GM23248 (cell line): ENCODE data around the gene LAIR2.

ENCODE experiments used
- EZH2 ChIP-seq: fragments of 200-600 bp; sonication (generic); IDR thresholded peaks from 2 replicates; pipeline ENCODE4 v1.6.1; 2018; ENCODE audit warnings: antibody characterized with exemption, mild to moderate bottlenecking; ENCODE audit not compliant: insufficient read depth, poor library complexity, severe bottlenecking
- EZH2phosphoT487 ChIP-seq: fragments of 200-600 bp; sonication (generic); IDR thresholded peaks from 2 replicates; pipeline ENCODE4 v1.6.1; 2018; ENCODE audit warnings: antibody characterized with exemption, moderate library complexity, mild to moderate bottlenecking, low read depth; ENCODE audit not compliant: insufficient read depth

GRCh38 chr19:54463531-54464043, 39.0 kb upstream of the LAIR2 start, which contains the start of gene LENG9:
- TF ChIP-seq EZH2 (no peak), EZH2phosphoT487 (no peak)
